Right lobe of liver (tissue), 6 donors: ENCODE measurements around the gene NRAP. TPM values are rescaled to one million over a fixed set of nuclear protein-coding genes. Genes with fewer than 3 reads are reported as not detected.

Source experiments
- ATAC-seq, 4 donors: fragments of 200-7000 bp; cut with Tn5 transposase; one replicate each; pipeline ENCODE4 v1.9.1; 2020; ENCODE audit warnings: mild to moderate bottlenecking in 4 of 4, moderate library complexity in 4 of 4
- DNase-seq, 3 donors: peaks; one replicate each; pipeline ENCODE4 v3.0.0-alpha.2; 2020
- H3K27ac ChIP-seq, 3 donors: fragments of 200-600 bp; one replicate each; pipeline ENCODE4 v1.8.0; 2022
- H3K27me3 ChIP-seq, 2 donors: fragments of 200-600 bp; one replicate each; pipeline ENCODE4 v1.8.0; 2022
- H3K36me3 ChIP-seq, 4 donors: fragments of 200-600 bp; sonication (generic) in 1 of 4; one replicate each; pipeline versions ENCODE4 v1.5.1 to v1.8.0; 2017 to 2022; ENCODE audit warnings: control low read depth in 1 of 4
- H3K4me1 ChIP-seq, 4 donors: fragments of 200-600 bp; sonication (generic) in 1 of 4; one replicate each; pipeline versions ENCODE4 v1.5.1 to v1.8.0; 2017 to 2022; ENCODE audit warnings: control low read depth in 1 of 4
- H3K4me3 ChIP-seq, 3 donors: fragments of 200-600 bp; one replicate each; pipeline ENCODE4 v1.8.0; 2022
- H3K9me3 ChIP-seq, 4 donors: fragments of 200-600 bp; sonication (generic) in 1 of 4; one replicate each; pipeline versions ENCODE4 v1.5.1 to v1.8.0; 2017 to 2022; ENCODE audit warnings: control low read depth in 1 of 4
- POLR2A ChIP-seq: fragments of 450-650 bp; IDR thresholded peaks from one replicate; pipeline ENCODE4 v1.6.1; 2017; ENCODE audit warnings: antibody characterized with exemption, mild to moderate bottlenecking
- WGBS: methylation state at CpG from one replicate; pipeline ENCODE4 v1.1.6; 2018; ENCODE audit warnings: low coverage, low lambda C conversion rate; ENCODE audit not compliant: insufficient coverage; ENCODE audit errors: missing lambda C conversion rate; 5-methylcytosine and 5-hydroxymethylcytosine counted together
- intact Hi-C, 2 donors: fragments of 100-400 bp; cut with DNase I; formaldehyde crosslinking; loops; one replicate each; pipeline versions ENCODE4 v1.11.2 to v1.14.1; 2022
- total RNA-seq, 6 experiments: library from RNA; depleted of rRNA in 2 of 6; stranded (reverse); fragments of >200 nt in 2 of 6; fragmentation: NEBNext Ultra II Directional in 3 of 6; extraction: Animal tissue kit (Norgen Biotek cat#: 25700) in 3 of 6; gene quantifications; one replicate each; pipeline versions ENCODE4 v1.1.0 to v1.2.4, GENCODE V29; 2016 to 2023
- TF ChIP-seq, protein P1 (sequence below), 4 donors: fragments of 200-600 bp in 3 of 4; fragments of 450-650 bp in 1 of 4; IDR thresholded peaks; one replicate each; pipeline versions ENCODE4 v1.5.1 to v1.8.0; 2016 to 2022; ENCODE audit warnings: antibody characterized with exemption in 4 of 4, mild to moderate bottlenecking in 2 of 4
- donor health status: DM: no; HTN: yes; CAD: no.
- donor health status: DM: no; HTN: no; CAD: no.
- donor health status: DM: no; HTN: no; CAD: no.
- donor health status: DM: no; HTN: yes; CAD: no.
- donor health status: DM: no; HTN: yes; CAD: no.

NRAP gene
- total RNA-seq, 6 experiments from 2014 or later, result 0.07 to 1.9 (median 0.22) TPM; not detected in 1

DNA sequence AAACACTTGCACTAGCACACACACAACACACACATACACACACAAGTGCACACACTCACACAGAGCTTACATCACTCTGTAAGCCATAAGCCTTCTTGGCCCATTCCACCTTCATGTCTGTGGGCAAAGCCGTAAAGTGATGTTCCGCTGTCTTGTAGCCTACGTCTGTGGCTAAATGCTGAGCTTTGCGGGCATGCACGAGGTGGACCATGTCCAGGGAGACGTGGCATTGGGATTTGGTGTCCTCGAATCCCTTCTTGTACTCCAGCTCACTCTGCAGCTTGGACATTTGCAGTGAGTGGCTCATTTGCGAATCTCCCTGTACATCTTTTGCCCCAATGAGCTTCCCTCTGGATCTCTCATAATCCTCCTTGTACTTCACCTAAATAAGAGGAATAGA is 42.0 kb downstream of the NRAP start:
- H3K27me3 ChIP-seq, result no peaks in the 10 kb centered on the region
- no peak for TF ChIP-seq POLR2A
- TF ChIP-seq, protein P1, sequence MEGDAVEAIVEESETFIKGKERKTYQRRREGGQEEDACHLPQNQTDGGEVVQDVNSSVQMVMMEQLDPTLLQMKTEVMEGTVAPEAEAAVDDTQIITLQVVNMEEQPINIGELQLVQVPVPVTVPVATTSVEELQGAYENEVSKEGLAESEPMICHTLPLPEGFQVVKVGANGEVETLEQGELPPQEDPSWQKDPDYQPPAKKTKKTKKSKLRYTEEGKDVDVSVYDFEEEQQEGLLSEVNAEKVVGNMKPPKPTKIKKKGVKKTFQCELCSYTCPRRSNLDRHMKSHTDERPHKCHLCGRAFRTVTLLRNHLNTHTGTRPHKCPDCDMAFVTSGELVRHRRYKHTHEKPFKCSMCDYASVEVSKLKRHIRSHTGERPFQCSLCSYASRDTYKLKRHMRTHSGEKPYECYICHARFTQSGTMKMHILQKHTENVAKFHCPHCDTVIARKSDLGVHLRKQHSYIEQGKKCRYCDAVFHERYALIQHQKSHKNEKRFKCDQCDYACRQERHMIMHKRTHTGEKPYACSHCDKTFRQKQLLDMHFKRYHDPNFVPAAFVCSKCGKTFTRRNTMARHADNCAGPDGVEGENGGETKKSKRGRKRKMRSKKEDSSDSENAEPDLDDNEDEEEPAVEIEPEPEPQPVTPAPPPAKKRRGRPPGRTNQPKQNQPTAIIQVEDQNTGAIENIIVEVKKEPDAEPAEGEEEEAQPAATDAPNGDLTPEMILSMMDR (IDR thresholded peaks at IDR 0.05), result no peak
- no peak overlapping the region for H3K27ac ChIP-seq
- no peak for DNase-seq
- intact Hi-C loops, result no loop called here
- no peaks in the 10 kb centered on the region for H3K9me3 ChIP-seq
- no peak overlapping the region for H3K4me3 ChIP-seq
- 67% methylated on average over 3 of the region's 8 CpGs for WGBS
- H3K36me3 ChIP-seq, result no peaks in the 10 kb centered on the region
- no peak for ATAC-seq
- peaks cover 0 to 13% (median 0%) of the 10 kb centered on the region in 4 donors for H3K4me1 ChIP-seq

DNA sequence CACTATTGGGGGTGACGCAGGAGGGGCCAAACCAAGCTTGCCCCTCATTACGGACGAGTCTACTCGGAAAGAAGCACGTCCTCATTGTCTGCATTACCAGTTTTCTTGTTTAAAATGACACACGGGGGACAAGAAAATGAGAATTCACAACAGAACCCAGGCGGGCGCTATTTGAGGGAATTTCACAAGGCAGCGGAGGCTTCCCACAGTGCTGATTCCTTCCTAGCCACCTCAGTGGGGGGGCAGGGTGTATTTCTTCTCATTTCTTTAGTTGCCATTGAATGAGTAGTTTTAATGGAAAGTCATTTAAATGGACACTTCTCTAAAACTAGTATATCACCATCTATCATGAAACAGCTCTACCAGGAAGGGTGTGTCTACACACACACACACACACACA is 42.9 kb downstream of the NRAP start:
- DNase-seq (no peak), ATAC-seq (no peak)
- WGBS, result 82% methylated on average over 9 of the region's 9 CpGs
- Histone ChIP-seq H3K9me3 (no peaks in the 10 kb centered on the region), H3K4me1 (peaks cover 0 to 13% (median 0%) of the 10 kb centered on the region in 4 donors), H3K4me3 (no peak overlapping the region), H3K27ac (no peak overlapping the region), H3K27me3 (no peaks in the 10 kb centered on the region), H3K36me3 (no peaks in the 10 kb centered on the region)
- no peak for TF ChIP-seq POLR2A
- TF ChIP-seq, protein P1 (IDR thresholded peaks at IDR 0.05), result no peak
- intact Hi-C loops, result no loop called here

GRCh38 chr10:113620511-113620910 is 43.3 kb downstream of the NRAP start:
- Histone ChIP-seq H3K4me1 (peaks cover 0 to 13% (median 0%) of the 10 kb centered on the region in 4 donors), H3K27ac (no peak overlapping the region), H3K9me3 (no peaks in the 10 kb centered on the region), H3K36me3 (no peaks in the 10 kb centered on the region), H3K4me3 (no peak overlapping the region), H3K27me3 (no peaks in the 10 kb centered on the region)
- TF ChIP-seq, protein P1 (IDR thresholded peaks at IDR 0.05), result no peak
- no peak for TF ChIP-seq POLR2A
- no peak for DNase-seq
- intact Hi-C loops, result no loop called here
- no peak for ATAC-seq
- 76% methylated on average over 5 of the region's 8 CpGs for WGBS

DNA sequence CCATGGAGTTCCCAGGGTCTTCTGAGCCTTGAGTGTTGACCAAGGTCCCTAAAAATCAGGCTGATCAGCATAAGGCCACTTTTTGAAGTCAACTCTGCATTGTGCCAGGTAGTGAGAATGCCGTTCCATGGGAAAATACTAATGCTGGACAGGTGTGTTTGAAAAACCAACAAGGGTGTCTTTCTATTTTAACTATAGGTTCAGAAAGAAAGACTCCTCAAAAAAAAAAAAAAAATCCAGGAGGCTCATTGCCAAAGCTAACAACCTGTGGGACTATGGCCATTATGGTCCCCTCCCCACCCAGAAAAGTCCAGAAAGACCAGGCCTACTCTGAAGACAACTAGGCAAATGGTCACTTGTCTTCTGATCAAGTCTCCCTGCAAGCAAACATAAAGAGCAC is 44.4 kb downstream of the NRAP start:
- no peak overlapping the region for H3K27ac ChIP-seq

More for the DNA sequence above, 44.4 kb downstream of the NRAP start:
- no peak for DNase-seq
- Histone ChIP-seq H3K4me3 (no peak overlapping the region), H3K36me3 (no peaks in the 10 kb centered on the region), H3K4me1 (peaks cover 0 to 13% (median 0%) of the 10 kb centered on the region in 4 donors), H3K27me3 (no peaks in the 10 kb centered on the region), H3K9me3 (no peaks in the 10 kb centered on the region)
- 100% methylated on average over 1 of the region's 1 CpG for WGBS
- ATAC-seq, result no peak
- intact Hi-C loops, result no loop called here
- TF ChIP-seq, protein P1 (IDR thresholded peaks at IDR 0.05), result no peak
- no peak for TF ChIP-seq POLR2A
